Measurements from ENCODE around the gene NECTIN3.

DNA sequence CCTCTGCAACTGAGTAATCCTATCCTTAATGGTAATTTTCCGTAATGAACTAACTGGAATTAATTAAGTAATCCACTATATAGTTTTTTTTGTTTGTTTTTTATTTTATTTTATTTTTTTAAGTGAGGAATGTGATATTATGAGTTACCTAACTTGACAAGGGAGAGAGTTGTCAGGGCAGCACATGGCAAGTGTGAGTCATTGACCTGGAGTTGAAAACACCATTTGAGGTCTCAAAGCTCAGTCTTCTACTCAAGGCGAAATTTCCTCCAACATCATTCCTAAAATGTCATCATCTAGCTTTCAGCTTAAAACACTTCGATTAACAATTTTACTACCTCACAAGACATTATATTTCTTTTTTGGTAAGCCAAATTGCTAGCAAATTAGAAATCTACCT lies 87.8 kb downstream of the NECTIN3 start:
- TF ChIP-seq, protein P1, sequence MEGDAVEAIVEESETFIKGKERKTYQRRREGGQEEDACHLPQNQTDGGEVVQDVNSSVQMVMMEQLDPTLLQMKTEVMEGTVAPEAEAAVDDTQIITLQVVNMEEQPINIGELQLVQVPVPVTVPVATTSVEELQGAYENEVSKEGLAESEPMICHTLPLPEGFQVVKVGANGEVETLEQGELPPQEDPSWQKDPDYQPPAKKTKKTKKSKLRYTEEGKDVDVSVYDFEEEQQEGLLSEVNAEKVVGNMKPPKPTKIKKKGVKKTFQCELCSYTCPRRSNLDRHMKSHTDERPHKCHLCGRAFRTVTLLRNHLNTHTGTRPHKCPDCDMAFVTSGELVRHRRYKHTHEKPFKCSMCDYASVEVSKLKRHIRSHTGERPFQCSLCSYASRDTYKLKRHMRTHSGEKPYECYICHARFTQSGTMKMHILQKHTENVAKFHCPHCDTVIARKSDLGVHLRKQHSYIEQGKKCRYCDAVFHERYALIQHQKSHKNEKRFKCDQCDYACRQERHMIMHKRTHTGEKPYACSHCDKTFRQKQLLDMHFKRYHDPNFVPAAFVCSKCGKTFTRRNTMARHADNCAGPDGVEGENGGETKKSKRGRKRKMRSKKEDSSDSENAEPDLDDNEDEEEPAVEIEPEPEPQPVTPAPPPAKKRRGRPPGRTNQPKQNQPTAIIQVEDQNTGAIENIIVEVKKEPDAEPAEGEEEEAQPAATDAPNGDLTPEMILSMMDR (IDR thresholded peaks at IDR 0.05), result no peak
- TF ChIP-seq POLR2A (IDR thresholded peaks at IDR 0.05), result no peak
